KBM-7 (cell line): Measurements from ENCODE around the gene PSMB3.

Experiments used
- DNase-seq: peaks from one replicate; pipeline ENCODE4 v3.0.0-alpha.2; 2015
- in situ Hi-C: fragments of 300-500 bp; cut with MboI; formaldehyde crosslinking; loops from 2 replicates; pipeline ENCODE4 v1.14.3; 2020; ENCODE audit warnings: low sequenced_read_pairs, low pct_unique_long_range_greater_than_20kb, mixed read lengths

The PSMB3 gene

GRCh38 chr17:38746849-38747462, 5.6 kb upstream of the PSMB3 start:
- DNase-seq = no peak
- in situ Hi-C loops = no loop called here

- DNase-seq = no peak
- in situ Hi-C loops = no loop called here
Measured at GRCh38 chr17:38747463-38748148, 4.9 kb upstream of the PSMB3 start.

GRCh38 chr17:38748149-38748891, 4.2 kb upstream of the PSMB3 start, which contains the start of gene PCGF2:
TSS of gene PCGF2 (minus strand) at chr17:38748336. CDS start at chr17:38740402, 7,934 bp downstream.
- DNase-seq = peak; percentile 58
- in situ Hi-C loops = no loop called here

- no peak for DNase-seq
- in situ Hi-C loops = no loop called here
Measured at GRCh38 chr17:38748892-38749222, 3.7 kb upstream of the PSMB3 start.

- DNase-seq = no peak
- in situ Hi-C loops = no loop called here
Measured at GRCh38 chr17:38749223-38750043, 3.1 kb upstream of the PSMB3 start.

- in situ Hi-C loops = no loop called here
- no peak for DNase-seq
Measured at GRCh38 chr17:38750044-38750311, 2.6 kb upstream of the PSMB3 start.

- in situ Hi-C loops = no loop called here
- DNase-seq = no peak
Measured at GRCh38 chr17:38750312-38751121, 2.0 kb upstream of the PSMB3 start.

GRCh38 chr17:38751144-38751807, 1.3 kb upstream of the PSMB3 start:
- in situ Hi-C loops = no loop called here
- DNase-seq = no peak

- in situ Hi-C loops = no loop called here
- DNase-seq = peak; percentile 87
Measured at GRCh38 chr17:38751808-38752307, 683 bp upstream of the PSMB3 start.

- in situ Hi-C loops = no loop called here
- no peak for DNase-seq
Measured at GRCh38 chr17:38753071-38753506, 548 bp downstream of the PSMB3 start.

GRCh38 chr17:38761612-38762011, 9.1 kb downstream of the PSMB3 start:
- DNase-seq = peak; percentile 62
- in situ Hi-C loops = no loop called here

- in situ Hi-C loops = no loop called here
- no peak for DNase-seq
Measured at GRCh38 chr17:38762231-38762630, 9.7 kb downstream of the PSMB3 start.

- no peak for DNase-seq
- in situ Hi-C loops = no loop called here
Measured at GRCh38 chr17:38766341-38766740, 13.8 kb downstream of the PSMB3 start.

GRCh38 chr17:38768417-38768816, 15.9 kb downstream of the PSMB3 start:
- DNase-seq = no peak
- in situ Hi-C loops = no loop called here

GRCh38 chr17:38773258-38773657, 20.7 kb downstream of the PSMB3 start:
- in situ Hi-C loops = no loop called here
- no peak for DNase-seq

GRCh38 chr17:38777641-38778250, 25.2 kb downstream of the PSMB3 start:
- no peak for DNase-seq
- in situ Hi-C loops = no loop called here

GRCh38 chr17:38779965-38780752, 27.6 kb downstream of the PSMB3 start:
- DNase-seq = no peak
- in situ Hi-C loops = no loop called here
